Mesenchymal stem cell (in vitro differentiated cells and primary cell): ENCODE measurements around the gene PAPSS2.
A peak's percentile ranks its signal among the peaks of the same experiment; 100 is the strongest.

ENCODE experiments used
- DNase-seq: peaks from one replicate; pipeline ENCODE4 v3.0.0-alpha.2; 2013
- H2AFZ ChIP-seq: one replicate; pipeline ENCODE4 v1.6.1; 2013; ENCODE audit warnings: low read depth, mild to moderate bottlenecking, control low read depth, inconsistent platforms, low read length, moderate library complexity
- H2AK5ac ChIP-seq: 2 replicates; pipeline ENCODE4 v1.6.1; 2013; ENCODE audit warnings: low read length, moderate library complexity, mild to moderate bottlenecking, inconsistent platforms; ENCODE audit not compliant: severe bottlenecking
- H2BK120ac ChIP-seq: one replicate; pipeline ENCODE4 v1.6.1; 2013; ENCODE audit warnings: low read depth, mild to moderate bottlenecking, inconsistent platforms, low read length, moderate library complexity
- H2BK12ac ChIP-seq, 2 experiments: one replicate each; pipeline ENCODE4 v1.6.1; 2013; ENCODE audit warnings: inconsistent platforms in 2 of 2, low read length in 2 of 2, mild to moderate bottlenecking in 2 of 2, moderate library complexity in 2 of 2, control low read depth in 1 of 2
- H2BK15ac ChIP-seq: one replicate; pipeline ENCODE4 v1.6.1; 2013; ENCODE audit warnings: mild to moderate bottlenecking, low read depth, inconsistent platforms; ENCODE audit not compliant: poor library complexity, severe bottlenecking
- H2BK5ac ChIP-seq: 2 replicates; pipeline ENCODE4 v1.6.1; 2013; ENCODE audit warnings: low read depth, mild to moderate bottlenecking, low read length, control low read depth, inconsistent platforms; ENCODE audit not compliant: poor library complexity, severe bottlenecking
- H3K14ac ChIP-seq, 2 experiments: one replicate each; pipeline ENCODE4 v1.6.1; 2013; ENCODE audit warnings: inconsistent platforms in 2 of 2, low read length in 2 of 2, control low read depth in 1 of 2, mild to moderate bottlenecking in 1 of 2, moderate library complexity in 1 of 2
- H3K18ac ChIP-seq, 2 experiments: one replicate each; pipeline ENCODE4 v1.6.1; 2013; ENCODE audit warnings: inconsistent platforms in 2 of 2, low read length in 2 of 2, control low read depth in 1 of 2, low read depth in 1 of 2, mild to moderate bottlenecking in 1 of 2
- H3K23ac ChIP-seq, 2 experiments: one replicate each; pipeline ENCODE4 v1.6.1; 2013; ENCODE audit warnings: inconsistent platforms in 2 of 2, low read length in 2 of 2, mild to moderate bottlenecking in 2 of 2, moderate library complexity in 2 of 2, control low read depth in 1 of 2
- H3K27ac ChIP-seq: 2 replicates; pipeline ENCODE4 v1.5.1; 2013; ENCODE audit warnings: mild to moderate bottlenecking, moderate library complexity, low read length, control low read depth, inconsistent platforms; ENCODE audit not compliant: poor library complexity, severe bottlenecking
- H3K27me3 ChIP-seq, 2 experiments: 2 replicates each; pipeline versions ENCODE4 v1.6.1 to v1.7.0; 2013; ENCODE audit warnings: low read length in 2 of 2, mild to moderate bottlenecking in 2 of 2, moderate library complexity in 2 of 2, control low read depth in 1 of 2, inconsistent platforms in 1 of 2; ENCODE audit not compliant: control insufficient read depth in 1 of 2, insufficient read depth in 1 of 2
- H3K36me3 ChIP-seq, 2 experiments: 2 replicates each; pipeline versions ENCODE4 v1.6.1 to v1.7.0; 2013; ENCODE audit warnings: low read length in 2 of 2, control low read depth in 1 of 2, inconsistent platforms in 1 of 2, low read depth in 1 of 2, mild to moderate bottlenecking in 1 of 2; ENCODE audit not compliant: insufficient read depth in 2 of 2, control insufficient read depth in 1 of 2
- H3K4ac ChIP-seq, 2 experiments: one replicate each; pipeline ENCODE4 v1.6.1; 2013; ENCODE audit warnings: inconsistent platforms in 2 of 2, low read length in 2 of 2, mild to moderate bottlenecking in 2 of 2, moderate library complexity in 2 of 2, control low read depth in 1 of 2, low read depth in 1 of 2
- H3K4me1 ChIP-seq: 2 replicates; pipeline ENCODE4 v1.6.1; 2013; ENCODE audit warnings: low read depth, low read length, control low read depth; ENCODE audit not compliant: control insufficient read depth, insufficient read depth
- H3K4me2 ChIP-seq: 2 replicates; pipeline ENCODE4 v1.6.1; 2013; ENCODE audit warnings: low read length, mild to moderate bottlenecking, inconsistent platforms; ENCODE audit not compliant: poor library complexity, severe bottlenecking
- H3K4me3 ChIP-seq, 2 experiments: 2 replicates each; pipeline versions ENCODE4 v1.5.1 to v1.7.0; 2013; ENCODE audit warnings: low read length in 2 of 2, mild to moderate bottlenecking in 2 of 2, control low read depth in 1 of 2, low read depth in 1 of 2; ENCODE audit not compliant: insufficient read depth in 1 of 2
- H3K79me1 ChIP-seq: replicated peaks from 2 replicates; pipeline ENCODE4 v1.6.1; 2013; ENCODE audit warnings: mild to moderate bottlenecking, control low read depth, low read length, inconsistent platforms; ENCODE audit not compliant: poor library complexity, severe bottlenecking
- H3K9ac ChIP-seq: 2 replicates; pipeline ENCODE4 v1.7.0; 2013; ENCODE audit warnings: mild to moderate bottlenecking, low read length, moderate library complexity
- H3K9me3 ChIP-seq: 2 replicates; pipeline ENCODE4 v1.7.0; 2013; ENCODE audit warnings: mild to moderate bottlenecking, low read length; ENCODE audit not compliant: control insufficient read depth
- H4K8ac ChIP-seq: one replicate; pipeline ENCODE4 v1.6.1; 2013; ENCODE audit warnings: inconsistent platforms, mild to moderate bottlenecking, low read length, moderate library complexity
- H4K91ac ChIP-seq: one replicate; pipeline ENCODE4 v1.6.1; 2013; ENCODE audit warnings: mild to moderate bottlenecking, low read length, inconsistent platforms
- WGBS: methylation state at CpG from one replicate; pipeline ENCODE4 v1.1.7; 2013; ENCODE audit warnings: mixed read lengths; 5-methylcytosine and 5-hydroxymethylcytosine counted together

PAPSS2 gene

DNA sequence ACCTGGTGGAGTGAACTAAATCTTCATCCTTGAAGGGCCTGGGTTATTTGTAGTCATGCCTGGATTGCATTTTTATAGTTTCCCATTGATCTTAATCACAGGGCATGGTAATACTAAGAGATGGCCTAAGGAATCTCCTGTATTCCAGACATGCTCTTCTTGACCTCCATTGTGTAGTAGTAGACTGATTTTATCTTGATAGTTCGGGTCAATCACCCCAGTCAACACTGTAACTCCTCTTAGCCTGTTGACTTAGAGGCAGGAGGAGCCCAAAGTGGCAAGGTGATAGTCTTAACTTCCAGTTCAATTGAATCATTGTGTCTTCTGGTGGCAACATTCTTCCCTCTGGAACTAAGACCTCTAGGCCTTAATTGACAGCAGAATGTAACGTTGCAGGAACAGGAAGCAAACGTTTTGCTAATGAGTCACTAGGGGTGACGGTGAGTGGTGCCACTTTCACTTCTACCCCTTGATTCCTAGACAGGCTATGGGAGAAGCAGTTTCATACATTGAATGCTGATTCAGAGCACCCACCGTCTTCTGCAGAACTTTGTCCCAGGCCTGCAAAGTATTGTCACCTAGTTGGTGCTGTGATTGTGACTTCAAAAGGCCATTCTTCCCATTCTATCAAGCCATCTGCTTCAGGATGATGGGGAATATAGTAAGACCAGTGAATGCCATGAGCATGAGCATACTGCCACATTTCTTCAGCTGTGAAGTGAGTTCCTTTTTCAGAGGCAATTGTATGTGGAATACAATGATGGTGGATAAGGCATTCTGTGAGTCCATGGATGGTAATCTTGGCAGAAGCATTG, 24.0 kb upstream of the PAPSS2 start:
- no peak overlapping the region for H2BK5ac ChIP-seq
- H3K4me2 ChIP-seq: no peak overlapping the region
- no peak overlapping the region for H3K4me3 ChIP-seq
- no peaks in the 10 kb centered on the region for H3K79me1 ChIP-seq
- 9% methylated on average over 5 of the region's 5 CpGs for WGBS
- no peaks in the 10 kb centered on the region for H3K36me3 ChIP-seq
- H3K4me1 ChIP-seq: peaks cover 6% of the 10 kb centered on the region
- peak overlapping the region in 1 of 2 experiments; percentile 0 for H3K18ac ChIP-seq
- no peaks in the 10 kb centered on the region for H3K27me3 ChIP-seq
- peak overlapping the region in 1 of 2 experiments; percentile 21 for H2BK12ac ChIP-seq
- H3K4ac ChIP-seq: peak overlapping the region in 1 of 2 experiments; percentile 51
- H2BK120ac ChIP-seq: no peak overlapping the region
- H3K27ac ChIP-seq: peak overlapping the region; percentile 56
- no peak overlapping the region for H3K9ac ChIP-seq
- peak overlapping the region; percentile 74 for H2AFZ ChIP-seq
- no peak overlapping the region for H2AK5ac ChIP-seq
- H3K9me3 ChIP-seq: no peaks in the 10 kb centered on the region
- DNase-seq: peak; percentile 80
- H2BK15ac ChIP-seq: no peak overlapping the region
- H3K14ac ChIP-seq: no peak overlapping the region
- peak overlapping the region; percentile 79 for H4K8ac ChIP-seq
- H4K91ac ChIP-seq: no peak overlapping the region
- H3K23ac ChIP-seq: peak overlapping the region in 1 of 2 experiments; percentile 32

DNA sequence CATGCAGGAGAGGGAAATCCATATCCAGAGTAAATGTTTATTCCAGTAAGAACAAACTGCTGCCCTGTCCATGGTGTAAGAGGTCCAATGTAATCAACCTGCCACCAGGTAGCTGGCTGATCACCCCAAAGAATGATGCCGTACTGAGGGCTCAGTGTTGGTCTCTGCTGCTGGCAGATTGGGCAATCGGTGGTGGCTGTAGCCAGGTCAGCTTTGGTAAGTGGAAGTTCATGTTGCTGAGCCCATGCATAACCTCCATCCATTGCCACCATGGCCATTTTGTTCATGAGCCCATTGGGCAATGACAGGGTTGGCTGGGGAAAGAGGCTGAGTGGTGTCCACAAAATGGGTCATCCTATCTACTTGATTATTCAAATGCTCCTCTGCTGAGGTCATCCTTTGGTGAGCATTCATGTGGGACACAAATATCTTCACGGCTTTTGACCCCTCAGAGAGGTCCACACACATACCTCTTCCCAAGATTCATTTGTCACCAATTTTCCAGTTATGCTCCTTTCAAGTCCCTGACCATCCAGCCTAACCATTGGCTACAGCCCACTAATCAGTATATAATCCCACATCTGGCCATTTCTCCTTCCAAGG, 23.3 kb upstream of the PAPSS2 start:
- Histone ChIP-seq H3K18ac (peak overlapping the region in 1 of 2 experiments; percentile 0), H3K9ac (no peak overlapping the region), H3K14ac (no peak overlapping the region), H2AFZ (no peak overlapping the region), H2BK15ac (no peak overlapping the region), H3K4me3 (no peak overlapping the region), H3K9me3 (no peaks in the 10 kb centered on the region), H3K4ac (no peak overlapping the region), H2BK12ac (peak overlapping the region in 1 of 2 experiments; percentile 21), H3K27me3 (no peaks in the 10 kb centered on the region), H4K91ac (no peak overlapping the region), H2BK120ac (no peak overlapping the region), H4K8ac (no peak overlapping the region), H3K4me1 (peaks cover 6% of the 10 kb centered on the region), H3K4me2 (no peak overlapping the region), H2AK5ac (no peak overlapping the region), H3K23ac (no peak overlapping the region), H3K79me1 (no peaks in the 10 kb centered on the region), H2BK5ac (no peak overlapping the region), H3K36me3 (no peaks in the 10 kb centered on the region), H3K27ac (peak overlapping the region; percentile 33)
- WGBS: 93% methylated on average over 3 of the region's 3 CpGs
- DNase-seq: no peak

DNA sequence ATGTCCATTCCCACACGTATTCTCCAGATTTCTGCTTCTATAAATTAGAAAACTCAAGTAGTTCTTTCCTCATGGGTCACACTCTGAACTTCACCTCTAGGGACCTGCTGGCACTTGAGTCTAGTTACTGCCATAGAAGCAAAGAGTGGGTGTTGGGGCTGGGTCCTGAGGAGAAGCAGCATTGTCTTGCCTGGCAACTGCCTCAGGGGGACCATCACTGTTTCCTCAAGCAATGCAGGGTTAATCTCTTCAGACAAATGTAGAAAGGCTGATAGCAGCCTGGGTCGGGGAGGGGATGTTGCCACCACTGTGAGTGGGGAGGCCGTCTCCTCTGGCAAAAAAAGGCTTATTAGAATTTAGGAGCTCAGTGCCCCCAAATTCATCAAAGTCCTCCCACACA, 20.2 kb upstream of the PAPSS2 start:
- H3K18ac ChIP-seq: no peak overlapping the region
- no peaks in the 10 kb centered on the region for H3K36me3 ChIP-seq
- H2AFZ ChIP-seq: no peak overlapping the region
- H3K27ac ChIP-seq: no peak overlapping the region
- no peak overlapping the region for H4K91ac ChIP-seq
- H2BK15ac ChIP-seq: no peak overlapping the region
- no peak overlapping the region for H3K4me2 ChIP-seq
- no peak overlapping the region for H2BK120ac ChIP-seq
- no peak for DNase-seq
- H2BK5ac ChIP-seq: no peak overlapping the region
- H3K4ac ChIP-seq: no peak overlapping the region
- H3K4me3 ChIP-seq: no peak overlapping the region
- no peak overlapping the region for H3K14ac ChIP-seq
- H3K9ac ChIP-seq: no peak overlapping the region
- no peaks in the 10 kb centered on the region for H3K79me1 ChIP-seq
- no peak overlapping the region for H2BK12ac ChIP-seq
- WGBS: 96% methylated on average over 3 of the region's 3 CpGs
- no peak overlapping the region for H2AK5ac ChIP-seq
- no peak overlapping the region for H4K8ac ChIP-seq
- no peaks in the 10 kb centered on the region for H3K27me3 ChIP-seq
- H3K9me3 ChIP-seq: no peaks in the 10 kb centered on the region
- no peak overlapping the region for H3K23ac ChIP-seq
- peaks cover 6% of the 10 kb centered on the region for H3K4me1 ChIP-seq

DNA sequence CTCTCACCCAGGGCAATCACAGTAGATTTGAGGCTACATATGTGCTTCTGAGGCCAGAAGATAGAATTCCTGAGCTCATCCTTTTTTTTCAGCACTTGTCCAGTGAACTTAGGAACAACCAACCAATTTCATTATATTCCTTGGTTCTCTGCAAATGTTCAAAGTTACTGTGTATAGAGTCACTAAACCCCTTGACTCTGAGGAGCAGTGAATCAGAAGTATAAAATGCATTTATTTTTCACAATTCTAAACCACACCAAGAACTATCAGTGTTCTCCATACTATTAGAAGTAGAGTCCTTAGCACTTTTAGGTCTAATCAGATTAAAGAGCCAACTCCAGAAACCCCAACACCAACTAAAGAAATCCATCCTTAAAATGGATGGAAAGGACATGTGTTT, 19.6 kb upstream of the PAPSS2 start:
- Histone ChIP-seq H3K4me3 (no peak overlapping the region), H3K23ac (no peak overlapping the region), H3K4me1 (peaks cover 6% of the 10 kb centered on the region), H3K4ac (no peak overlapping the region), H3K14ac (no peak overlapping the region), H2AFZ (no peak overlapping the region), H3K27me3 (no peaks in the 10 kb centered on the region), H2BK120ac (no peak overlapping the region), H3K27ac (no peak overlapping the region), H3K36me3 (no peaks in the 10 kb centered on the region), H3K4me2 (no peak overlapping the region), H2BK5ac (no peak overlapping the region), H3K9me3 (no peaks in the 10 kb centered on the region), H4K91ac (no peak overlapping the region), H2AK5ac (no peak overlapping the region), H4K8ac (no peak overlapping the region), H3K18ac (no peak overlapping the region), H2BK12ac (no peak overlapping the region), H3K79me1 (no peaks in the 10 kb centered on the region), H2BK15ac (no peak overlapping the region), H3K9ac (no peak overlapping the region)
- DNase-seq: no peak
